Kidney (tissue), 14 donors: Measurements from ENCODE around the gene CAMTA1. TPM values are rescaled to one million over a fixed set of nuclear protein-coding genes. Genes with fewer than 3 reads are reported as not detected.

Experiments
- DNase-seq, 5 donors: peaks; one replicate each; pipeline ENCODE4 v3.0.0-alpha.2; 2013 to 2020
- FAIRE-seq: peaks from 2 replicates; lab custom pipeline; 2012; peaks lifted over from hg19 to GRCh38; lab: Jason Lieb, UNC
- H3K27ac ChIP-seq, 2 donors: one replicate each; pipeline ENCODE4 v1.7.0; 2013; ENCODE audit warnings: low read depth in 2 of 2, low read length in 2 of 2, inconsistent platforms in 1 of 2
- H3K27me3 ChIP-seq: one replicate; pipeline ENCODE4 v1.7.1; 2013; ENCODE audit warnings: low read length, inconsistent platforms; ENCODE audit not compliant: control insufficient read depth, insufficient read depth
- H3K36me3 ChIP-seq, 3 donors: one replicate each; pipeline versions ENCODE4 v1.7.0 to v1.7.1; 2013; ENCODE audit warnings: low read length in 3 of 3, control low read depth in 1 of 3, inconsistent platforms in 1 of 3; ENCODE audit not compliant: insufficient read depth in 3 of 3, control insufficient read depth in 2 of 3
- H3K4me1 ChIP-seq, 3 donors: one replicate each; pipeline versions ENCODE4 v1.7.0 to v1.7.1; 2013; ENCODE audit warnings: low read length in 3 of 3, inconsistent platforms in 1 of 3, low read depth in 1 of 3; ENCODE audit not compliant: control insufficient read depth in 2 of 3, insufficient read depth in 2 of 3
- H3K4me3 ChIP-seq, 3 donors: one replicate each; pipeline versions ENCODE4 v1.7.0 to v1.8.1; 2013; ENCODE audit warnings: low read length in 3 of 3, control low read depth in 1 of 3, inconsistent platforms in 1 of 3
- H3K9ac ChIP-seq, 3 donors: one replicate each; pipeline versions ENCODE4 v1.7.0 to v1.7.1; 2013; ENCODE audit warnings: low read length in 3 of 3, control low read depth in 1 of 3, inconsistent platforms in 1 of 3
- H3K9me3 ChIP-seq, 3 donors: one replicate each; pipeline versions ENCODE4 v1.7.0 to v1.7.1; 2013; ENCODE audit warnings: low read length in 3 of 3, control low read depth in 1 of 3, inconsistent platforms in 1 of 3; ENCODE audit not compliant: control insufficient read depth in 2 of 3, insufficient read depth in 1 of 3
- intact Hi-C: fragments of 100-400 bp; cut with DNase I; formaldehyde crosslinking; loops from one replicate; pipeline ENCODE4 v1.11.1; 2022
- polyA plus RNA-seq: library from polyadenylated mRNA; stranded (reverse); fragments of 350-450 nt; fragmentation: Illumina TruSeq; extraction: RNeasy Lipid Tissue Mini Kit (QIAGEN cat#74804); gene quantifications from one replicate; pipeline ENCODE4 v1.2.3, GENCODE V29; 2014; ENCODE audit warnings: low read depth, low replicate concordance; ENCODE audit not compliant: insufficient read depth
- total RNA-seq: library from RNA; stranded (reverse); fragmentation: NEBNext Ultra II Directional; extraction: Animal tissue kit (Norgen Biotek cat#: 25700); gene quantifications from one replicate; pipeline ENCODE4 v1.2.1, GENCODE V29; 2021
- TF ChIP-seq, protein P1 (sequence below): IDR thresholded peaks from 3 replicates; pipeline ENCODE4 v1.5.1; 2012; ENCODE audit warnings: mild to moderate bottlenecking, moderate library complexity, borderline replicate concordance; ENCODE audit not compliant: insufficient read depth; ENCODE audit errors: extremely low read depth
- donor health status: control.
- donor health status: control.
- donor health status: control.
- donor health status: control.
- donor health status: control.
- donor health status: DM: yes; HTN: yes; CAD: no.
- donor health status: Normal renal cell carcinoma (clear cell type).

CAMTA1 gene
- total and polyA plus RNA-seq, 2 donors from 2014 or later = 79.0 to 170 TPM

DNA sequence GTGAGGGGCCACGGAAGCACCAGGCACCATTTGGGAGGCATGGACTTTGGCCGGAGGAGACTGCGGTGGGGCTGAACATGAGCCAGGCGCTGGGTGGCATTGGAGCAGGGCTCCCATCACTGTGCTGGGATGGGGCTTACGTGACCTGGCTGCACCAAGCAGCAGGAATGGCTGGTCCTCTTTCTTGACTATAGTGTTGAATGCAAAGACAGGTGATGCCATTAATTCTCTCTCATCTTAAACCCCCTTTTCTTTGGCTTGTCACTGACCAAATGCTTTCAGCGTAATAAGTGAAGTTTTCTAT is 447.9 kb downstream of the CAMTA1 start:
- no peaks in the 10 kb centered on the region for H3K9me3 ChIP-seq
- FAIRE-seq = no peak
- no peaks in the 10 kb centered on the region for H3K36me3 ChIP-seq
- H3K27me3 ChIP-seq = no peaks in the 10 kb centered on the region
- no peak for DNase-seq
- no peak overlapping the region for H3K4me3 ChIP-seq
- H3K27ac ChIP-seq = no peak overlapping the region
- intact Hi-C loops = no loop called here
- H3K4me1 ChIP-seq = no peaks in the 10 kb centered on the region
- TF ChIP-seq, protein P1, sequence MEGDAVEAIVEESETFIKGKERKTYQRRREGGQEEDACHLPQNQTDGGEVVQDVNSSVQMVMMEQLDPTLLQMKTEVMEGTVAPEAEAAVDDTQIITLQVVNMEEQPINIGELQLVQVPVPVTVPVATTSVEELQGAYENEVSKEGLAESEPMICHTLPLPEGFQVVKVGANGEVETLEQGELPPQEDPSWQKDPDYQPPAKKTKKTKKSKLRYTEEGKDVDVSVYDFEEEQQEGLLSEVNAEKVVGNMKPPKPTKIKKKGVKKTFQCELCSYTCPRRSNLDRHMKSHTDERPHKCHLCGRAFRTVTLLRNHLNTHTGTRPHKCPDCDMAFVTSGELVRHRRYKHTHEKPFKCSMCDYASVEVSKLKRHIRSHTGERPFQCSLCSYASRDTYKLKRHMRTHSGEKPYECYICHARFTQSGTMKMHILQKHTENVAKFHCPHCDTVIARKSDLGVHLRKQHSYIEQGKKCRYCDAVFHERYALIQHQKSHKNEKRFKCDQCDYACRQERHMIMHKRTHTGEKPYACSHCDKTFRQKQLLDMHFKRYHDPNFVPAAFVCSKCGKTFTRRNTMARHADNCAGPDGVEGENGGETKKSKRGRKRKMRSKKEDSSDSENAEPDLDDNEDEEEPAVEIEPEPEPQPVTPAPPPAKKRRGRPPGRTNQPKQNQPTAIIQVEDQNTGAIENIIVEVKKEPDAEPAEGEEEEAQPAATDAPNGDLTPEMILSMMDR = no peak
- no peak overlapping the region for H3K9ac ChIP-seq

DNA sequence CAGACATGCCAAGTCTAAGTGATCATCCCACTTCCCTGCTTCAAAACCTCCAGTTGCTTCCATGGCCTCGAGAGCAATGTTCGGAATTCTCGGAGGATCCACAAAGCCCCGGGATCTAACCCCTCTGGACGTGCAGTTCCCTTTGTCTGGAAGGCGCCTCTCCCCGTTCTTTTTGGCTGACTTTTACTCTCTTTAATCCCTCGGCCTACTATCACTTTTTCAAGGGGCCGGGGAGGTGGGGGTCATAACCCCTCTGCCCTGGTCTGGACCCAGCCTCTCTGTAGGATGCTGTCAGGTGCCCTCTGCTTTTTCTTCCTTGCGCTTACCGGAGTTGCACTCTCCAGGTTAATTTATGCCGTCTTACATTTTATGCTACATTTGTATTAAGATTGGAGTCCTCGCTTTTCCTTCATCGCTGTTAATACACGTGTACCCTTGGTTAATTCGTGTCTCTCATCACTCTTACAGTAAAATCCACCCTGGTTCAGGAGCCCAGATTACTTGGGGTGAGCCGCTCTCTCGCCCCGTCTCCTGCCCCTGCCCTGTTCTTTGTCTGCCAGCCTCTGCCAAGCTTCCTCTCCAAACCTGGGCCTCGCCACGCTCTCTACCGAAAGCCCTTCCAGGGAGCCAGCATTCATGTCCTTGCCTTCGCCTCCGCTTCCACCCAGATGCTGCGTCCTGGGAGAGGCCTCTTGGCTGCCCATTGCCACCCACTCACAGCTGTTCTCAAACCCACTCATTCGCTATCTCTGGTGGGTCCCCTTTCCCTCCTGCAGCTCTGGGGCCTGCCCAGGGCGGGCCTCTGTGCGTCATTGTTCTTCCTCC is 448.6 kb downstream of the CAMTA1 start:
- FAIRE-seq (no peak), DNase-seq (no peak)
- TF ChIP-seq, protein P1 = no peak
- H3K27me3 ChIP-seq = no peaks in the 10 kb centered on the region
- no peaks in the 10 kb centered on the region for H3K36me3 ChIP-seq
- no peak overlapping the region for H3K4me3 ChIP-seq
- H3K9ac ChIP-seq = no peak overlapping the region
- no peaks in the 10 kb centered on the region for H3K9me3 ChIP-seq
- no peak overlapping the region for H3K27ac ChIP-seq
- no peaks in the 10 kb centered on the region for H3K4me1 ChIP-seq
- intact Hi-C loops = no loop called here

DNA sequence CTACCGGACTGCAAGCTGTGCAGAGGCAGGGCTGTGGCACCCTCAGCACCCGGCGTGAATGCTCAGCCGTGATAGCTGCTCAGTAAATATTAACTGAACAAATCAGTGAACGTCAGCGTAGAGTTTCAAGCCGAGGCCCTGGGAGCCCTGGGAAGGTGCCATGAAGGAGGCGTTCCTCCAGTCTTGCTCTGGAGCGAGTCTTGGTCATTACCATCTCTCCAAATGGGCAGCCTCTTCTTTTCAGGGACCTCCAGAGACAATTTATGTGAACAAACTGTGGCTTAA is 449.2 kb downstream of the CAMTA1 start:
- no peaks in the 10 kb centered on the region for H3K27me3 ChIP-seq
- no peak overlapping the region for H3K9ac ChIP-seq
- no peak overlapping the region for H3K4me3 ChIP-seq
- FAIRE-seq (no peak), DNase-seq (no peak)
- intact Hi-C loops = no loop called here
- no peaks in the 10 kb centered on the region for H3K9me3 ChIP-seq
- H3K4me1 ChIP-seq = no peaks in the 10 kb centered on the region
- TF ChIP-seq, protein P1 = no peak
- no peak overlapping the region for H3K27ac ChIP-seq
- no peaks in the 10 kb centered on the region for H3K36me3 ChIP-seq
